Measurements from ENCODE around the gene UBL5.

- TF ChIP-seq POLR2A (IDR thresholded peaks at IDR 0.05): peak in 1 of 3 donors; percentile 19
- TF ChIP-seq, protein P1, sequence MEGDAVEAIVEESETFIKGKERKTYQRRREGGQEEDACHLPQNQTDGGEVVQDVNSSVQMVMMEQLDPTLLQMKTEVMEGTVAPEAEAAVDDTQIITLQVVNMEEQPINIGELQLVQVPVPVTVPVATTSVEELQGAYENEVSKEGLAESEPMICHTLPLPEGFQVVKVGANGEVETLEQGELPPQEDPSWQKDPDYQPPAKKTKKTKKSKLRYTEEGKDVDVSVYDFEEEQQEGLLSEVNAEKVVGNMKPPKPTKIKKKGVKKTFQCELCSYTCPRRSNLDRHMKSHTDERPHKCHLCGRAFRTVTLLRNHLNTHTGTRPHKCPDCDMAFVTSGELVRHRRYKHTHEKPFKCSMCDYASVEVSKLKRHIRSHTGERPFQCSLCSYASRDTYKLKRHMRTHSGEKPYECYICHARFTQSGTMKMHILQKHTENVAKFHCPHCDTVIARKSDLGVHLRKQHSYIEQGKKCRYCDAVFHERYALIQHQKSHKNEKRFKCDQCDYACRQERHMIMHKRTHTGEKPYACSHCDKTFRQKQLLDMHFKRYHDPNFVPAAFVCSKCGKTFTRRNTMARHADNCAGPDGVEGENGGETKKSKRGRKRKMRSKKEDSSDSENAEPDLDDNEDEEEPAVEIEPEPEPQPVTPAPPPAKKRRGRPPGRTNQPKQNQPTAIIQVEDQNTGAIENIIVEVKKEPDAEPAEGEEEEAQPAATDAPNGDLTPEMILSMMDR (IDR thresholded peaks at IDR 0.05): peak in 2 of 7 experiments; percentile 18 to 19
Observed at GRCh38 chr19:9792206-9793070, 35.3 kb upstream of the UBL5 start.
